ENCODE results near the gene ASXL3. TPM values are rescaled to one million over a fixed set of nuclear protein-coding genes. Genes with fewer than 3 reads are reported as not detected.

Gene ASXL3
- total RNA-seq, 1 experiment from 2014 or later: not detected

DNA sequence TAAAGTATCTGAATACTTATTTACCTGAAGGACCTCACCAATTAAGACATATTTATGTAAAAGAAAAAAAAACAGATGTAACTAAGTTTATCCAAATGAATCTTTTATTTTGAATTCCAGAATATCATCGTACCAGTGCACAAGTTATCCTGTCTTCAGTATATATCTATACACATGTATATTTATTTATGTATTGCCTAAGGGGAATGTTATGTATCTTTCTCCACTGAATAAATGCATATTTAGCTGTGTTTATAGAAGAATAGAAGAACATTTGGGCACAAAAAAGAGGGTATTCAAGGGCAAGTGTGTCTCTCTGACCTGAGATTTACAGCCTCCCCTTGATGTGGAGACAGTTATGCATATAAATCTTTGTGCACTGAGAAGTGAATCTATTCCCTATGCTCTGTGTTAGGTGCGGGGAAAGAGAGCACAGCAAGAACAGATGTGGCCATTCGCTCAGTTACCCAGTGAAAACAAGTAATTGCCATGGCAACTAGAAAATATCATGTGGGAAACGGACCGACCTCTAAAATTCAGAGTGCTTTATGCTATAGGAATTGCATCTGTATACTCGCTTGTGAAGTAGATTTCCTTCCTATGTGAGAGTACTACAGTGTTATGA lies 39.5 kb upstream of the ASXL3 start:
- TF ChIP-seq EZH2phosphoT487 (IDR thresholded peaks at IDR 0.05; ENCODE audit: borderline replicate concordance, low read length) (no peak), EZH2 (IDR thresholded peaks at IDR 0.05; ENCODE audit: low read length, unreplicated experiment) (no peak)
- TF ChIP-seq, protein P1, sequence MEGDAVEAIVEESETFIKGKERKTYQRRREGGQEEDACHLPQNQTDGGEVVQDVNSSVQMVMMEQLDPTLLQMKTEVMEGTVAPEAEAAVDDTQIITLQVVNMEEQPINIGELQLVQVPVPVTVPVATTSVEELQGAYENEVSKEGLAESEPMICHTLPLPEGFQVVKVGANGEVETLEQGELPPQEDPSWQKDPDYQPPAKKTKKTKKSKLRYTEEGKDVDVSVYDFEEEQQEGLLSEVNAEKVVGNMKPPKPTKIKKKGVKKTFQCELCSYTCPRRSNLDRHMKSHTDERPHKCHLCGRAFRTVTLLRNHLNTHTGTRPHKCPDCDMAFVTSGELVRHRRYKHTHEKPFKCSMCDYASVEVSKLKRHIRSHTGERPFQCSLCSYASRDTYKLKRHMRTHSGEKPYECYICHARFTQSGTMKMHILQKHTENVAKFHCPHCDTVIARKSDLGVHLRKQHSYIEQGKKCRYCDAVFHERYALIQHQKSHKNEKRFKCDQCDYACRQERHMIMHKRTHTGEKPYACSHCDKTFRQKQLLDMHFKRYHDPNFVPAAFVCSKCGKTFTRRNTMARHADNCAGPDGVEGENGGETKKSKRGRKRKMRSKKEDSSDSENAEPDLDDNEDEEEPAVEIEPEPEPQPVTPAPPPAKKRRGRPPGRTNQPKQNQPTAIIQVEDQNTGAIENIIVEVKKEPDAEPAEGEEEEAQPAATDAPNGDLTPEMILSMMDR (conservative IDR thresholded peaks at IDR 0.05; ENCODE audit: low read depth, low read length): no peak
- no peaks in the 10 kb centered on the region for H3K9me2 ChIP-seq (replicated peaks; ENCODE audit: low read length)
- no peaks in the 10 kb centered on the region for H3K4me1 ChIP-seq (ENCODE audit: insufficient read depth, low read length)
- H3K4me3 ChIP-seq (ENCODE audit: low read length): no peak overlapping the region
- BruUV-seq (replicated peaks): no TSS peak
- ChIA-PET POLR2A (ENCODE audit: unreplicated experiment) (no interaction called here), CTCF (no interaction called here)
- no peaks in the 10 kb centered on the region for H3K27me3 ChIP-seq (ENCODE audit: low read length)
- H3K27ac ChIP-seq (ENCODE audit: low read length): no peak overlapping the region
- ATAC-seq (no peak), DNase-seq (no peak)
- intact Hi-C loops (cut with micrococcal nuclease): no loop called here
- H2AFZ ChIP-seq (ENCODE audit: low read length): no peak overlapping the region
- no peaks in the 10 kb centered on the region for H4K20me1 ChIP-seq (ENCODE audit: low read length)
- no peaks in the 10 kb centered on the region for H3K9me3 ChIP-seq (ENCODE audit: low read length)
- no peaks in the 10 kb centered on the region for H3F3A ChIP-seq (ENCODE audit: low read length, unreplicated experiment)
- H3K79me2 ChIP-seq (ENCODE audit: low read length): no peaks in the 10 kb centered on the region
- no peaks in the 10 kb centered on the region for H3K36me3 ChIP-seq (ENCODE audit: low read depth, low read length)
- no peak overlapping the region for H3K9ac ChIP-seq (ENCODE audit: low read length)
- no peak overlapping the region for H3K4me2 ChIP-seq (ENCODE audit: low read length)

GRCh38 chr18:33540392-33540791 lies 37.6 kb upstream of the ASXL3 start:
- Histone ChIP-seq H3K27me3 (ENCODE audit: low read length) (no peaks in the 10 kb centered on the region), H3K9me2 (replicated peaks; ENCODE audit: low read length) (no peaks in the 10 kb centered on the region), H2AFZ (ENCODE audit: low read length) (no peak overlapping the region), H3K36me3 (ENCODE audit: low read depth, low read length) (no peaks in the 10 kb centered on the region), H3K4me1 (ENCODE audit: insufficient read depth, low read length) (no peaks in the 10 kb centered on the region), H3K79me2 (ENCODE audit: low read length) (no peaks in the 10 kb centered on the region), H3K27ac (ENCODE audit: low read length) (no peak overlapping the region), H3K4me3 (ENCODE audit: low read length) (no peak overlapping the region), H3K9me3 (ENCODE audit: low read length) (no peaks in the 10 kb centered on the region), H3K9ac (ENCODE audit: low read length) (no peak overlapping the region), H3K4me2 (ENCODE audit: low read length) (no peak overlapping the region), H3F3A (ENCODE audit: low read length, unreplicated experiment) (no peaks in the 10 kb centered on the region), H4K20me1 (ENCODE audit: low read length) (no peaks in the 10 kb centered on the region)
- no peak for TF ChIP-seq EZH2phosphoT487 (IDR thresholded peaks at IDR 0.05; ENCODE audit: borderline replicate concordance, low read length)
- no peak for TF ChIP-seq EZH2 (IDR thresholded peaks at IDR 0.05; ENCODE audit: low read length, unreplicated experiment)
- TF ChIP-seq, protein P1 (conservative IDR thresholded peaks at IDR 0.05; ENCODE audit: low read depth, low read length): no peak
- DNase-seq (no peak), ATAC-seq (no peak)
- ChIA-PET CTCF (no interaction called here), POLR2A (ENCODE audit: unreplicated experiment) (no interaction called here)
- intact Hi-C loops (cut with micrococcal nuclease): no loop called here
- no TSS peak for BruUV-seq (replicated peaks)

DNA sequence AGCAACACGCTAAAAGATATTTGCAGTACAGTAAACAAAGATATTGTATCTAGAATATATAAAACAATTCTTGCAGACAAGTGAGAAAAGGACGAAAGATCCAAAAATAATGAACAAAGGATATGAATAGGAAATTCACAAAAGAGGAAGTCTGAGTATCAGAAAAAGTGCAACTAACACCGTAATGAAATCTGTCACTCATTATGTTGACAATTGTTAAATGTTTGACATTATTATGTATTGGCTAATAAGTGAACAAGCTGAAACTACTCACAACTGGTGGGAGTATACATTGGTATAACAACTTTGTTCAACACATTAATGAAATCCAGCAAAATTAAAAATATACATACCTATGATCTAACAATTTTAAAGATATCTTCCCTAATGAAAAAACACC lies 36.7 kb upstream of the ASXL3 start:
- Histone ChIP-seq H3K27me3 (ENCODE audit: low read length) (no peaks in the 10 kb centered on the region), H3K9ac (ENCODE audit: low read length) (no peak overlapping the region), H4K20me1 (ENCODE audit: low read length) (no peaks in the 10 kb centered on the region), H3K79me2 (ENCODE audit: low read length) (no peaks in the 10 kb centered on the region), H3K4me2 (ENCODE audit: low read length) (no peak overlapping the region), H3K9me3 (ENCODE audit: low read length) (no peaks in the 10 kb centered on the region), H2AFZ (ENCODE audit: low read length) (no peak overlapping the region), H3K9me2 (replicated peaks; ENCODE audit: low read length) (no peaks in the 10 kb centered on the region), H3K4me1 (ENCODE audit: insufficient read depth, low read length) (no peaks in the 10 kb centered on the region), H3F3A (ENCODE audit: low read length, unreplicated experiment) (no peaks in the 10 kb centered on the region), H3K36me3 (ENCODE audit: low read depth, low read length) (no peaks in the 10 kb centered on the region), H3K27ac (ENCODE audit: low read length) (no peak overlapping the region), H3K4me3 (ENCODE audit: low read length) (no peak overlapping the region)
- intact Hi-C loops (cut with micrococcal nuclease): no loop called here
- BruUV-seq (replicated peaks): no TSS peak
- CTCF ChIA-PET: no interaction called here
- TF ChIP-seq, protein P1 (conservative IDR thresholded peaks at IDR 0.05; ENCODE audit: low read depth, low read length): no peak
- no peak for TF ChIP-seq EZH2phosphoT487 (IDR thresholded peaks at IDR 0.05; ENCODE audit: borderline replicate concordance, low read length)
- TF ChIP-seq EZH2 (IDR thresholded peaks at IDR 0.05; ENCODE audit: low read length, unreplicated experiment): no peak
- POLR2A ChIA-PET (ENCODE audit: unreplicated experiment): no interaction called here
- ATAC-seq (no peak), DNase-seq (no peak)
